Measurements from ENCODE around the gene SNX25. TPM values are rescaled to one million over a fixed set of nuclear protein-coding genes. Genes with fewer than 3 reads are reported as not detected.
A peak's percentile ranks its signal among the peaks of the same experiment; 100 is the strongest.

SNX25 gene
- total and polyA plus RNA-seq, 10 of the 15 experiments (the other 5 are each of a cell fraction or from before 2014, with no cell fraction given), result 11.2 to 117 (median 62.8) TPM

- Histone ChIP-seq H3K9me3 (replicated peaks; ENCODE audit: control insufficient read depth, insufficient read depth, low read length) (no peaks in the 10 kb centered on the region), H3K27me3 (replicated peaks in 1 of 2; ENCODE audit: control insufficient read depth in 2 of 2, insufficient read depth in 2 of 2, low read length in 1 of 2) (no peaks in the 10 kb centered on the region), H3K27ac (ENCODE audit: control insufficient read depth, insufficient read depth) (peak overlapping the region; percentile 99), H3K79me2 (ENCODE audit: control insufficient read depth, insufficient read depth, low read length) (peaks cover 36% of the 10 kb centered on the region), H3K4me3 (no peak overlapping the region), H3K4me2 (ENCODE audit: control insufficient read depth, insufficient read depth) (no peak overlapping the region), H3K9ac (ENCODE audit: control insufficient read depth, insufficient read depth, low read length) (peak overlapping the region; percentile 10; the same call in 1 of the 2 replicates), H3K4me1 (ENCODE audit: control insufficient read depth, insufficient read depth, low read length) (peaks cover 59% of the 10 kb centered on the region), H4K20me1 (ENCODE audit: control insufficient read depth, insufficient read depth) (no peaks in the 10 kb centered on the region), H3K36me3 (ENCODE audit: control insufficient read depth in 2 of 2, insufficient read depth in 2 of 2, low read length in 1 of 2) (peaks cover 10 to 12% of the 10 kb centered on the region in 2 experiments; a peak in 3 of 4 replicates), H2AFZ (ENCODE audit: control insufficient read depth, low read depth, low read length) (peak overlapping the region; percentile 41; the same call in 1 of the 2 replicates)
- in situ Hi-C loops (cut with MboI), result no loop called here
- 41% methylated on average over 5 of the region's 5 CpGs for WGBS (ENCODE audit: insufficient coverage, insufficient replicate concordance, low lambda C conversion rate, missing lambda C conversion rate)
- DNase-seq (ENCODE audit: low read depth, low spot score), result peak; percentile 68
- BruUV-seq (replicated peaks), result no TSS peak
- peak; percentile 73 for ATAC-seq
- ChIA-PET CTCF (interaction anchor here (0.9 to 10.2 kb wide), 10 partner anchors 17 to 171 kb away, joined by 3 to 75 read pairs (median 11); no protein-coding TSS in a partner anchor), POLR2A (interaction anchor here (1.3 to 7.5 kb wide), 5 partner anchors 37 to 103 kb away, joined by 3 to 91 read pairs (median 24); partner anchors contain the start of genes ANKRD37 and LRP2BP), RAD21 (ENCODE audit: unreplicated experiment) (interaction anchor here (0.9 to 6.9 kb wide), 11 partner anchors 20 to 265 kb away, joined by 3 to 69 read pairs (median 8); partner anchors contain the start of gene SLC25A4), SMC1A (ENCODE audit: uncharacterized antibody, unreplicated experiment) (interaction anchor here (1.1 to 10.9 kb wide), 15 partner anchors 20 to 266 kb away, joined by 3 to 132 read pairs (median 13); partner anchors contain the start of genes ANKRD37, LRP2BP and SNX25)
- intact Hi-C loops (cut with micrococcal nuclease; ENCODE audit: unreplicated experiment), result loop anchor here (2.0 to 5.0 kb wide), 5 partner anchors 92 to 1038 kb away; no protein-coding TSS in a partner anchor
- peak; percentile 65 for FAIRE-seq
- TF ChIP-seq SUPT20H (IDR thresholded peaks at IDR 0.05; ENCODE audit: borderline replicate concordance, control insufficient read depth, low read depth, low read length), result no peak
- no peak for TF ChIP-seq CHD2 (IDR thresholded peaks at IDR 0.05; ENCODE audit: borderline replicate concordance, low read depth, low read length)
- TF ChIP-seq SMARCA5 (IDR thresholded peaks at IDR 0.05), result no peak
- TF ChIP-seq JUNB (IDR thresholded peaks at IDR 0.05), result no peak
- no peak for TF ChIP-seq EGR1 (IDR thresholded peaks at IDR 0.05; ENCODE audit: borderline replicate concordance in 1 of 2, low read depth in 2 of 2, low read length in 2 of 2)
- TF ChIP-seq ZBED1 (IDR thresholded peaks at IDR 0.05; ENCODE audit: borderline replicate concordance), result no peak
- TF ChIP-seq CEBPZ (IDR thresholded peaks at IDR 0.05; ENCODE audit: low read depth, low read length), result no peak
- TF ChIP-seq NFIC (IDR thresholded peaks at IDR 0.05; ENCODE audit: low read depth, low read length), result no peak
- TF ChIP-seq RAD51 (IDR thresholded peaks at IDR 0.05), result peak; percentile 67; the same call in 1 of the 2 replicates
- no peak for TF ChIP-seq IRF4 (IDR thresholded peaks at IDR 0.05; ENCODE audit: low read depth, low read length)
- no peak for TF ChIP-seq SREBF1 (IDR thresholded peaks at IDR 0.05; ENCODE audit: low read length)
- TF ChIP-seq SUZ12 (IDR thresholded peaks at IDR 0.05; ENCODE audit: unreplicated experiment), result no peak
- TF ChIP-seq RELB (IDR thresholded peaks at IDR 0.05; ENCODE audit: low read depth), result no peak
- TF ChIP-seq CREB1 (IDR thresholded peaks at IDR 0.05; ENCODE audit: low read depth), result no peak
- no peak for TF ChIP-seq CHD4 (IDR thresholded peaks at IDR 0.05)
- 0 out of 2 replicates have a peak, but pooled peaks have one; percentile 34 for TF ChIP-seq SMAD5 (IDR thresholded peaks at IDR 0.05; ENCODE audit: low read depth)
- no peak for TF ChIP-seq IKZF1 (conservative IDR thresholded peaks at IDR 0.05)
Measured at GRCh38 chr4:185304944-185305690, 95.7 kb downstream of the SNX25 start.
